Hypothalamus (tissue), 51 donors: ENCODE results near the gene SH3RF3.

ENCODE experiments used
- DNase-seq, 51 donors: peaks; one replicate each; lab custom pipeline; 2025; lab: John Stamatoyannopoulos, UW

SH3RF3 gene

GRCh38 chr2:109175350-109175678, 46.3 kb downstream of the SH3RF3 start:
- DNase-seq, result no peak

DNA sequence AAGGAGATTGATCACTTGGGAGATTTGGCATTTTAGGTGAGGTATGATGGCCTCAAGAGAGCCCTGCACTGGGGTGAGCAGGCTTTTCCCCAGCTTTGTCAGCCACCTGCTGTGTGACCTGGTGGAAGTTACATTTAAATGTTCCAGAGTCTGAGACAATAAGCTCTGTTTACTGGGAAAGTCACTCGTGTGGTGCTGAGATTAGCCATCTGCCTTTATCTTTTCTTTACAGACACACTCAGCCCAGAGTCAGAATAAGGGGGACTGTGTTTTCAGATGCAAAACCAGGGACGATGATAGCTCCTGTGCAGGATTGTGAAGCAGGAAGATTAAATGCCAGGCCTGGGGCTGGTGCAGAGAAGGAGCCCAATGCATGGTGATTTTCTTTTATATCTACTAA, 47.9 kb downstream of the SH3RF3 start:
- no peak for DNase-seq

GRCh38 chr2:109177635-109178034, 48.6 kb downstream of the SH3RF3 start:
- DNase-seq, result no peak

DNA sequence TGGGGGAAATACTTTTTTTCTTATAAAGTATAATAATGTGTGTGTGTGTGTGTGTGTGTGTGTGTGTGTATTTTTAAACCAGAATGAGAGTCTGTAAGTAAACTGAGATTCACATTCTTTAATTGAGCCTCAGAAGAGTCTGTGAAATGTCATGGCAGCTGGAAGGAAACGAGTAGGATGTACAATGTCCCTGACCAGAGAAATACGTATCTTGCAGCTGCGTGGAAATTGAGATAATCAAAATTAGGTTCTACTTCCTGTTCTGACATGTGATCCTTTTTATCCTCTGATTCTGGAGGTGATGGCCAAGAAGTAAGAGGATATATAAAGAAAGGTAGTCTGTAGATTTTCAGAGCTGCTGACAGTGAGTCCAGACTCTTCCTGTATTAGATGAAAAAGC, 50.0 kb downstream of the SH3RF3 start:
- no peak for DNase-seq

DNA sequence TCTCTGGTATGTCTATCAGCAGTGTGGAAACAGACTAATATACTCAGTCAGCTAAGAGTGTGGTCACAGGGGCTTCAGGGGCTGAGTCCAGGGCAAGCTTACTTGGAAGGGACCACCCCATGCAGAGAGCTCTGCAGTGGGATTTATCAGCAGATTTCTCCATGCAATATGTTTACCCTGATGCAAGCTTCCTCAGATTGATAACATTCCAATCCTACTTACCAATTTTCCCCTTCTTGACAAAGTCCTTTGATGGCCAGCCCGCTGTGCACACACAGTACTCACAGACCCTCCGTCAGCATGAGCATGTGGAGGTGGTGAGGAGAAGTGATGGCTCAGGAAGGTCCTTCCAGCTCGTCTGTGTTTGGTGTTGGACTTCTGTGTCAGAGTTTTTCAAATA, 51.8 kb downstream of the SH3RF3 start:
- DNase-seq, result no peak

DNA sequence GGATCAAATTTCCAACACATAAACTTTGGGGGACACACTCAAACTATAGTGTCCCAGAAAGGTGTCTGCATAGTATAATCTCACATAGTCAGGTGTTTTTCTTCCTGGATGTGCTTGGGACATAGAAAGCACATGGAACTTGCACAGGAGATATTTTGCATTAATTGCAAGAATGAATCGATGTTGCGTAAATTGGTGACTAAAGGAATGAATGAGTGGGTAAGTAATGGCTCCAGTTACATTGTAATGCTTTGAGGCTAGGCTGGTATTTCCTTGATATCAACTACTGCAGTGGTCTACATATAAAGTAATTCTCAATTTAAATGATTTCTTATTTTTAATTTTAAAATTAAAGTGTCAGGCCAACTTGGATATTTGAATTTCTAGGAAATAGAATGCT, 53.4 kb downstream of the SH3RF3 start:
- DNase-seq, result no peak

DNA sequence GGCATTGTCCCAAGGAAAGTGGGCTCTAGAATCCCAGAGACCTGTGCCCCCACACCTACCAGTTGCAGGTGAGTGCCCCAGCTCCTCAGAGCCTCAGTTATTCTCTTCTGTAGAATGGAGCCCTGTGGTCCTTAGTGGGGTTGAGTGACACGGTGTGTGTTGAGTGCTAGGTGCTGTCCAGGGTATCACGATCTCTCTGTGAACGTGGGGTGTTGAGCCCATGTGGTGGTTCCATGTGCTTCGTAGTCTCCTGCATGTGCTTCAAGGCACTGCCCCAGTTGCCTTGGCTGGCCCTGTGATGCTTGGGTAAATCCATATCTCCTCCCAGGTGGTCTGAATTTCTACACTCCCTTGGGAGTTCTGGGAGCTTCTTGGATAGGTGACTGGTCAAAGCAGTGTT, 54.9 kb downstream of the SH3RF3 start:
- no peak for DNase-seq

DNA sequence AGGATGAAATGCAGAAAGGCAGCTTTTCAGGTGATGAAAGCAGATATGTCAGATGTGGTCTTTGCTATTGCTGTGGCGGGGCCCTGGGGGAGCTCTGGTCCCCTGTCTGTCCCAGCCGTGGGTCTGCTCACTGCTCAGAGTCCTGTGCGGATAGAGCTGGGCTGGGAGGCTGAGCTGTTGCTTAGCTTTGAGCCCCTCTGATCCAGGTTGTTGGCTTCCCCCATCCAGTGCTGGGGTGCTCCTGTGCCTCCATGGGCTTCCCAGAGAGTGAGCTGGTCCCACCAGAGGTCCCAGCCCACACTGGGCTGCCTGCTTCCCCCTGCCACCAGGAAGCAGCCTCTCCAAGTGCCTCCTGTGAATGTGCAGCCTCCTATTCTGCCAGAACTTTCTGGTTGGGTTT, 55.4 kb downstream of the SH3RF3 start:
- DNase-seq, result no peak

DNA sequence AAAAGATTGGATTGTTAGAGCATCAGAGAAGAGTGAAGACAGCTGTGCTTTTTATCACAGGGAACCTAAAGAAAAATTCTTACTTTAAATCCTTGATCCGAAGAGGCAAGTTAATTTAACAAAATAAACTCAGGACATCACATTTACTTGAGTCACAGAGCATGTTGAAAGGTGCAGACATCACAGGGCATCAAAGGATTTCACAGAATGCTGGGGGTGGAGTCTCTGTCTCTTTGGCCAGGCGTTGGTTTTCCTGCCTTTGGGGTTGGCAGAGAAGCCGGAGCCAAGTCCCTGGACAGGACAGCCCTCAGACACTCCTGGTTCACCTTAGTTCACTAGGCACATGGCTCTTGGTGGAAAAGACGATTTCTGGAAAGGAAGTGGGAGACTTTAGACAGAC, 56.3 kb downstream of the SH3RF3 start:
- peak in 1 of 51 donors; percentile 16 for DNase-seq

DNA sequence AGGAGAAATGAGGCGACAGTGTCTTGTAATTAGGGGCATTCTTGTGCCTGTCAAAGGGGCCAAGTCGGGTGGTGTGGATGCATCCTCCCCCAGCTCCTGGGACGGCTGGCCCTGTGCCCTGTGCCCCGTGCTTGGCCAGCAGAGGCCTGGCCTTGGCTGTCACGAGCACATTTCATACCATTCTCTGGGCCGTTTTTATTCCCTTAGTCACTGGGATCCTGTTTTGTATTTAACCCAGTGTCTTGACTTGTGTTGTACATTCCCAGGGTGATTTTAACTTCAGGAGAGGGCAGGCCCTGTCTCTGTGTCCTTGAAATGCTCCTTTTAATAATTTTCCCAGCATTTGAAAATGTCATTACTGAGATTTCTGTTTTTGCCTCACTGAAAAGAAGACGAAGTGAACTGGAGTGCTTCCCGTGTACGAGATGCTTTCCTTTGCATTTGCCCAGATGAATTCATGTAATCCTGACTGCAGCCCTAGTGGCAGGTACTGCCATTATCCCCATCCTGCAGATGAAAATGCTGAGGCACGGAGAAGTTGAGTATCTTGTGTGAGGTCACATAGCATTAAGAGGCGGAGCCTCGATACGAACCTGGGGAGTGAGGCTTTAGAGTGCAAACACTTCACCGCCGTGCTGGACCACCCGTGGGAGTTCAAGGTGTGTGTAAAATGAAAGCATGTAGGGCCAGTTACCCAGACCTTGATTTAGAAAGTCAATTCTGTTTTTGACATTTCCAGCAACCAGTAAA, 57.0 kb downstream of the SH3RF3 start:
- peak in 2 of 51 donors; percentile 7 to 23 for DNase-seq

DNA sequence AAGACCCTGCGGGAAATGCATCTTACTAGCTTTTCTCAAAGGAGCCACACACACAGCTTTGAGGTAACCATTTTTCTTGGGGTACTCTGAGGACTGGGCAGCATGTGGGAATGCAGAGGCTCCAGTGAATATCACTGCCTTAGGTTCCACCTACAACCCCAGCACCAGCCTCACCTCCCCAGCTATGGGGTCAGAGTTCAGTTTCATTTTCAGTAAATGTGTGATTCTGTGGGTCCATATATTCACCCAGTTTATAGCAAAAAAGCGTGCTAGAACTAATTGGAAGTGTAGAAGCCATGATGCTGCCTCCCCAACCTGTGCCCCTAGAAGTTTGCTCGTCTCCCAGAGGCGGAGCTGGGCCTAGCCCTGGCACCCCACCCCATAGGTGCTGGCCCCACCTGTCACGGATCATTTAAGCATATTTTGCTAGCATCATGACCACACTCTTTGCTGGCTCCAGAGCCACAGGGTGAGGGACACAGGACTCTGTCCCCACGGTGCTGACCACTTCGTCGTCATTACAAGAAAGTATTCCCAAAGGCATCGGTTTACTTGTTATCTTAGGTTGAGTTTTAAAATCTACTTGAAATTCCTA, 57.7 kb downstream of the SH3RF3 start:
- DNase-seq, result no peak

GRCh38 chr2:109187711-109188495, 58.9 kb downstream of the SH3RF3 start:
- no peak for DNase-seq

- DNase-seq, result no peak
These were observed 59.5 kb downstream of the SH3RF3 start for GRCh38 chr2:109188496-109188890.

DNA sequence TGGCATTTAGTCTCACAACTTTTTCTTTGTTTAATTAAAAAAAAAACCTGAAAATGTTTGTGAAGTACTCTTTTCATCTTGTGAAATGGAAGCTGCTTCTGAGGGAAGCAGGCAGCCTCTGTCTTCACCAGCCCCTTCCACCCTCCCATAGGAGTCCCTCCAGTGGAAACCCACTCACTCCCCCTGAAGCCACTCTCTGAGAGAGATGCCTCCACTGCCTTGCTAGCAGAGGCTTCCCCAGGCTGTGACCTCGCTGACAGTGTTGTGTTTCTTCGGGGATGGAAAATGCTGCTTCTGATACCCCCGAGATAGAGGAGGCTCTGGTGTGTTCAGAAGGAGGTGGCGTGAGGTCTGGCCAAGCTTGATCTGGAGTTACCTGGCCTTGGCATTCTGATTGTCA, 59.9 kb downstream of the SH3RF3 start:
- DNase-seq, result no peak

DNA sequence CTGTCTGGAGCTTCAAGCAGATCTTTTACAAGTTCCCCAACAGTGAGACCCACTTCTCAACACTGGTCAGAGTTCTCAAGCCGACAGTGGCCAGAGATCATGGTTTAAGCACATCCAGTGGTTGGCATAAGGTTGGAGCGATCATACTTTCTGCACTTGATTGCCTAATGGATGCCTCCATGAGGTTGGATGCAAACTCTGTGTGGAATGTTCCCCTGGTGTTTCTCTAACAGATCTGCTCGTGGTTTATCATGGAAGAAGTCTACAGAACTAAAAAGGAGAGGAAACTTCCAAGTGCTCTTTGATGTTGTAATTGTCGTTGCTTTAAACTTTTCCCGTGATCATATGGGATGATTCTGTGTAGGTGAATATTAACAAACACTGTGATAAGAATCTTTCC, 60.7 kb downstream of the SH3RF3 start:
- DNase-seq, result no peak

DNA sequence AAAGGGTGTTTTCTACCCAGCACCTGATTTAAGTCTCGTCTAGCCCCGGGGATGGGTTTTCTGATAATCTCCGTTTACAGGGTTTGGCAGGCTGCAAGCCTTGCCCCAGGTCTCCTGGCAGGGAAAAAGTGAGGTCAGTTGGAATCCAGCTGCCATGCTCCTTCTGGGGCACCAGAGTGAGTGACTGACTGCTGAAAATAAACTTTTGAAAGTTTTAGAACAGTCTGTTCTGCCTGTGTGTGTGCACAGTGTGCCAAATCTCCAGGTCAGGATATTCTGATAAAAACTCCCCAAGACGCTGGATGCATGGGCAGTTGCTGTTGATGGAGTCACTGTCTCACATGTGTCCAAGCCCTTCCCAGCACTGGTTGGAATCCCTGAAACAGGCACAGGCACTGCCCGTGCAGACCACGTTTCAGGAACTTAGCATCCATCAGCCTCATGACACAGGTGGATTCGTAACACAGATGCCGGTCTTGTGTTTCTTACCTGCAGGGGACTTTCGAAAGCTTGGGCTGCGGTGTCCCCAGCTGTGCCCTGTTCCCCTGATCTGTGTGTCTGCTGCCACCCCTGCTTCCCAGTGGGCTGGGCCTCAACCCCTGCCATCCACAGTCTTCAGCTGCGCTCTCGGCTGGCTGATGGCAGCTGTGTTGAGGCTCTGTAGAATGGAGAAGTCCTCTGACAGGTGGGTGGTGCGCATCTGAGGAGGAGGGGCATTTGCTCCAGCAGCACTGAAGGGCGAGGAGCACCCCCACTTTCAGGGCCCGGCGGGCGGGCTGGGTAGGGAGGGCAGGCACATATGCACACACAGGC, 65.0 kb downstream of the SH3RF3 start:
- DNase-seq, result no peak

DNA sequence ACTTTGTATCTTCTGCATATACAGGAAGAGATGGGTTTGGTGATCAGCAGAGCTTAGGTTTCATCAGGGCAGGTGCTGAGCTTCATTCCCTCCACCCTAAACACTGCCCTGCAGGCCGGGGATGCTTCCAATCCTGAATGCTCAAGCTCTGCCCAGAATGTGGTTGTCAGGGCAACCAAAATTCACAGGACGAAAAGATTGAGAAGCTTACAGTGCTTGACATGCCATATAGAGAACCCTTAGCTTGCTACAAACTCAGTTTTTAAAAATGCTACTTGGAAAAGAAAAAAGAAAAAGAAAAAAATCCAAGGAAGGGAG, 65.6 kb downstream of the SH3RF3 start:
- no peak for DNase-seq

- no peak for DNase-seq
These were observed 66.4 kb downstream of the SH3RF3 start for GRCh38 chr2:109195193-109196045.

GRCh38 chr2:109196081-109196875, 67.3 kb downstream of the SH3RF3 start:
- no peak for DNase-seq
